Effector CD4-positive, alpha-beta T cell (primary cell): ENCODE results near the gene PEMT.
A peak's percentile ranks its signal among the peaks of the same experiment; 100 is the strongest.
"Not testable (repeated sequence)": the region's sequence is repeated elsewhere in the genome, so short reads cannot be mapped to it uniquely, and the experiment has no call there.

Source experiments
- DNase-seq: peaks from one replicate; pipeline ENCODE4 v3.0.0-alpha.2; 2020
- total RNA-seq: gene quantifications from one replicate; lab custom pipeline; 2026; lab: John Stamatoyannopoulos, UW

Gene PEMT, protein sequence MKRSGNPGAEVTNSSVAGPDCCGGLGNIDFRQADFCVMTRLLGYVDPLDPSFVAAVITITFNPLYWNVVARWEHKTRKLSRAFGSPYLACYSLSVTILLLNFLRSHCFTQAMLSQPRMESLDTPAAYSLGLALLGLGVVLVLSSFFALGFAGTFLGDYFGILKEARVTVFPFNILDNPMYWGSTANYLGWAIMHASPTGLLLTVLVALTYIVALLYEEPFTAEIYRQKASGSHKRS
- 4.7 reads per million, percentile 18 among the genes with 10 or more reads in this experiment for total RNA-seq

DNA sequence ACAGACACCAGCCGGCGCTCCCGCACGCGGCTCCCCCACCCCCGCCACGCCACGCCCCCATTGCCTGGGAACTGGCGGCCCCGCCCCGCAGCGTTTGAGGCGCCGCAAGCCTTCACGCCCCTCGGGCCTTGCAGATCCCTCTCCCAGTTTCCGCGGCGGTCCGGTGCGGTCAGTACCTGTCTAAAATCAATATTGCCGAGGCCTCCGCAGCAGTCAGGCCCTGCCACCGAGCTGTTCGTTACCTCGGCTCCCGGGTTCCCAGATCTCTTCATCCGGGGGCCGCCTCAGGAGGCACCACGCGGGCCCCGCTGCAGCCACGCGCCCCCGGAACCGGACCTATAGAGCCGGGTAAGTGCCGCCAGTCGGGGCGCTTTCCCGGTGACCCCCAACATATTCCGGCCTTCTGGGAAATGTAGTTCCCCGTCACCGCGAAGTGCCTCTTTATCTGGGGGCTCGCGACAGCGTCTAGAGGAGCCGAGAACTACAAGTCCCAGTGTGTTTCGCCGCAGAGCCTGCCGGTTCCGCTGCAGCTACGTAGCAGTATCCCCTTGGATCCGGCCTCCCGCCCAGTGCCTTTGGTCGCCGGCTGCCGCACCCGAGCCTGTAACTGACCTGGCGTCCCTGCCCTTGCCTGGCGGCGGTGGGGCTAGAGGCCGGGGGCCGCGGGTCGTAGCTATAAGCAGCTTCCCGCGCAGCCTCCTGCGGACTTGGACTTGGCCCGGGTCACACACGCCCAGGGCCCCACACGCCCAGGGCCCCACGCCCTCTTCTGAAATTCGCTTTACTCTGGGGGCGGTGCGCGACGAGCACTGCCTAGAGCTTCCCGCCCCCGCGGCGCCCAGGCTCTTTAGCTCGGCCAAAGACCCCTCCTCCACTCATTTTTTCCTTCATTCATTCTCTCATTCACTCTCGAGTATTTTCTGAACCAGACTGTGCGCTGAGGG, at the start of gene PEMT:
TSS of gene PEMT (minus strand) at position 354 of the 944 bp plus-strand sequence. CDS start at position 272, 82 bp downstream.
- peak; percentile 93 for DNase-seq

- DNase-seq: not testable (repeated sequence)
Measured at GRCh38 chr17:17639661-17640270, 48.3 kb upstream of the PEMT start.

GRCh38 chr17:17638467-17638866, 47.0 kb upstream of the PEMT start:
- no peak for DNase-seq

DNA sequence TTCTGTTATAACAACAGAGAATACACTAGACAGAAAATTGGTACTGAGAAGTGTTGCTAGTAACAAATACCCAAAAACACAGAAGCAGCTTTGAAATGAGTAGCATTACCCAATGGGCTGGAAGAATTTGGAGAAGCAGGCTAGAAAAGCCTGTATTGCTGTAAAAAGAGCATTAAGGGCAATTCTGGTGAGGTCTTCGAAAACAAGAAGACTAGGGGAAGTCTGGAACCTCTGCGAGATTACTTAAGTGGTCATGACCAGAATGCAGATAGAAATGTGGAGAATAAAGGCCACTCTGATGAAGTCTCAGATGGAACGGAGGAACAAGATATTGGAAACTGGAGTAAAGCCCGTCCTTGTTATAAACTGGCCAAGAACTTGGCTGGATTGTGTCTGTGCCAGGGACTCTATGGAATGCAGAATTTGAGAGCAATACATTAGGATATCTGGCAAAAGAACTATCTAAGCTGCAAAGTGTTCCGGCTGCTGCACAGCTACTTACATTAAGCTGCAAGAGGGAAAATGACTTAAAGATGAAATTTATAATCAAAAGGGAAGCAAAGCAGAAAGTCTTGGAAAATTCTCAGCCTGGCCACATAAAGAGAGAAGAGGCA, 44.9 kb upstream of the PEMT start:
- no peak for DNase-seq

DNA sequence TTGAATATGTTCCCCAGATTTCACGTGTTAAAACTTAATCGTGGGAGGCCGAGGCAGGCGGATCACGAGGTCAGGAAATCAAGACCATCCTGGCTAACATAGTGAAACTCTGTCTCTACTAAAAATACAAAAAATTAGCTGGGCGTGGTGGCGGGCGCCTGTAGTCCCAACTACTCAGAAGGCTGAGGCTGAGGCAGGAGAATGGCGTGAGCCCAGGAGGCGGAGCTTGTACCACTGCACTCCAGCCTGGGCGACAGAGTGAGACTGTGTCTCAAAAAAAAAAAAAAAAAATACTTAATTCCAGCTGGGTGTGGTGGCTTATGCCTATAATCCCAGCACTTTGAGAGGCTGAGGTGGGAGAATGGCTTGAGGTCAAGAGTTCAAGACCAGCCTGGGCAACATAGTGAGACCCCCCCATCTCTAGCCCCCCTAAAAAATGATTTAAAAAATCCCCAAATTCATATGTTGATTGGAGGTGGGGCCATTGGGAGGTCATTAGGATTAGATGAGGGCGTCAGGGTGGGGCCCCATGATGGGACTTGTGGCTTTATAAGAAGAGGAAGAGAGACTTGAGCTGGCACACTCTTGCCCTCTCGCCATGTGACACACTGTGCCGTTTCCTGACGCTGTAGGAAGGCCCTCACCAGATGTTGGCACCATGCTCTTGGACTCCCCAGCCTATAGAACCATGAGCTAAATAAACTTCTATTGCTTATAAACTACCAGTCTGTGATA, 44.2 kb upstream of the PEMT start:
- DNase-seq: not testable (repeated sequence)

GRCh38 chr17:17635126-17635525, 43.6 kb upstream of the PEMT start:
- no peak for DNase-seq

DNA sequence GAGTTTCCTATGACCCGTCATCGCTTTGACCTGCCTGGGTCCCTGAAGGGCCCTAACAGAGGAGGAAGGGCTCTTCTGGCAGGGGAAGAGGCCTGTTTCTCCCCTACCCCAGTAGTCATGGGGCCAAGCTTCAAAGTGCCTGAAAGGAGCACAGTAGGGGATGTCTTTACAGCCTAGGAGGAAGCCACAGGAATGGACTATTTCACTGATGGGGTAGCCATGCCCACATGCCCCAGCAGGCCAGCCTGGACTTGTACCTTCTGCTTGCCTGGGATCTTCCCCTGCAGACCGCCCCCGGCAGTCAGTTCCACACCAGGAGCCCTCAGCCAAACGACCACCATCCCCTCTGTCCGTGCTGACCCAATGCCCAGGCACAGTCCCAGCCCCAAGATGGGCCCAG, 41.8 kb upstream of the PEMT start:
- DNase-seq: no peak

DNA sequence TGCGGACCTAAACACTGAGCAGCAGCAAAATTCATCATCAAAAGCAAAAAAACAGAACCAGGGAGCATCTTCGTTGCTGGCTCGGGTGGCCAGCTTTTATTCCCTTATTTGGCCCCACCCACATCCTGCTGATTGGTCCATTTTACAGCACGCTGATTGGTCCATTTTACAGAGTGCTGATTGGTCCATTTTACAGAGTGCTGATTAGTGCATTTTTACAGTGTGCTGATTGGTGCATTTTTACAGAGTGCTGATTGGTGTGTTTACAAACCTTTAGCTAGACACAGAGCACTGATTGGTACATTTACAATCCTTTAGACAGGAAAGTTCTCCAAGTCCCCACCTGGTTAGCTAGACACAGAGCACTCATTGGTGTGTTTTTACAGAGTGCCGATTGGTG, 41.2 kb upstream of the PEMT start:
- not testable (repeated sequence) for DNase-seq

GRCh38 chr17:17628388-17629008, 37.0 kb upstream of the PEMT start:
- no peak for DNase-seq

DNA sequence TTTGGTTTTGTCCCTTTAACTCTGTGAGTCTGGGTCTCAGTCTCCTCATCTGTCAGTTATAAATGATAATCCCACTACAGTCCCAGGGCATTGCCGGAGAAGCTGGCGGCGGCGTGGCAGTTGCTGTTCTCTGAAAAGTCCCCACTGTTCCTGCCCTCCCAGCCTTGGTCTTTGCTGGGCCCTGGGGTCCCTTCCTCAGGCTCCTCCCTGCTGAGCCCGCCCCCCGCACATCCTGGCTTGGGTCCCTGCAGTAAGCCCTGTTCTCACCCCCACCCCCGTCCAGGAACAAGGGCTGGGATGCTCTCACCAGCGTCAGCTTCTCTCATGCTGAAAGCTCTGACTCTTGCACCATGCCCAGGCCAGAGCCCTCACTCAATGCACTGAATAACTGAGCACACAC, 35.3 kb upstream of the PEMT start:
- DNase-seq: no peak

DNA sequence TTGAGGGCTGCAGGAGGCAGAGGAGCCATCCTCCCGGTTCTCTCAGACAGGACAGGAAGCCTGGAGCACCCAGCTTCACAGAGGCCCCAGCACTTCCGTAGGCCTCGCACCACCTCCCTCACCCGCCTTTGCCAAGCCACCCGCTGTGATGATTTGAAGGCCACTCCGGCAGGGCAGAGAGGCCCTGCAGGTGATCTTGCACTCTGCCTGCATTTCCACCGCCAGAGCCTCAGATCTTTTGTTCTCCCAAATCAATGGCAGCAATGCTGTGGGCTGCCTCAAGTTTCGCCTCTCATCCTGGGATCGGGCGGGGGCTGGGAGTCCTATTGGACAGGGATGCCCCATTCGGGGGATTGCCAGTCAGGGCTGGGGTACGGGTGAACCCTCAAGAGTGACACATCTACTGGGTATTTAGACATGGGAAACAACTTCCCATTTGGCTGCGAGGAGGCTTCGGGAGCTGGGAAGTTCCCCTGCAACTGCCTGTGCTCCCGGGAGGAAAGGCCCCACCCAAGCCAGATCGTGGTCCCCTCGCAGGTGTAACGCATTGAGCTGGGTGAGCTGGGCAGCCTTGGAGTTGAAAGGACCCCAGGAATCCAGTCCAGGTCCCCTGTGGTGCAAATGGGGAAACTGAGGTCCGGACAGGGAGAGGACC, 34.8 kb upstream of the PEMT start:
- no peak for DNase-seq

DNA sequence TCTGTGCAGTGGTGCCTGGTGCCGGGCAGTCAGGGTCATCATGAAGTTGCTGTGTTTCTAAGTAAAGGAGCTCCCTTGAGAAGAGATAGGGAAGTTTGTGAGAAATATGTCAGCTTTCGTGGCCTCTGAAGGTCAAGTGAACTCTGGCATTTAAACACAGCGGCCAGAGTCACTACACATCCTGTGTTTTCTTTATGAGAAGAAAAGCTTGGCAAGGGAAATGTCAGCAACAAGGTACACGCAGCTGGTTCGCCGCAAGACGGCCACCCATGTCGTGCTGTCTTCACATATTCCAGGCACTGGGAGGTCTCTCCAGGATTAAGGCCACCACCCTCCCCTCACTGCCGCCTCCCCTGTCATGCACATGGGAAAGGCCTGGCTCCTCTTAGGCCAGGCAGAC, 33.2 kb upstream of the PEMT start:
- DNase-seq: no peak

DNA sequence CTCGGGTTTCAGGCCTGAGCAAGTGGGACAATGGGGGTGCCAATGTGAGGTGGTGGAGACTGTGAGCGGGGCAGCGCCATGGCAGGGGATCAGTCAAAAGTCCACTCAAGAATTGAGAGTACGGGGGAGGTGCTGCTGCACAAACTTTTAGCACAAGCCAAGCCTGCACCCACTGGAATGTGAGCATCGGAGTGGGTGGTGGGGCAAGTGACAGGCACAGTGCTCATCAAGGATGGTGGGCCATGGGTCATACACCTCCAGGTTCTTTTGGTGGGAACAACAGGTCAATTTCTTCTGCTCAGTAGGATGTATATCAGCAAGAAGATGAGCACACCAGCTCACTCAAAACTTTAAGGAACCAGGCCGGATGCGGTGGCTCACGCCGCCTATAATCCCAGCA, 32.4 kb upstream of the PEMT start:
- no peak for DNase-seq

DNA sequence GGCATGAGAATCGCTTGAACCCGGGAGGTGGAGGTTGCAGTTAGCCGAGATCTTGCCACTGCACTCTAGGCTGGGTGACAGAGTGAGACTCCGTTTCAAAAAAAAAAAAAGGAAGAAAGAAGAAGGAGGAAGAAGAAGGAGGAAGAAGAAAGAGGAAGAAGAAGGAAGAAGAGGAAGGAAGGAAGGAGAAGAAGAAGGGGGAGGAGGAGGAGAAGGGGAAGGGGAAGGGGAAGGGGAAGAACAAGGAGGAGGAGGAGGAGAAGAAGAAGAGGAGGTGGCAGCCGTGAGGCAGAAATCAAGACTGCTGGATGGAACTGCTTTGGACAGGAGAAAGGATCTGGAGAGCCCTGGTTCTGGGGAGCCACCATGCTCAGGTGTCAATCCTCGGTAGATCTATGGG, 29.7 kb upstream of the PEMT start:
- DNase-seq: no peak

DNA sequence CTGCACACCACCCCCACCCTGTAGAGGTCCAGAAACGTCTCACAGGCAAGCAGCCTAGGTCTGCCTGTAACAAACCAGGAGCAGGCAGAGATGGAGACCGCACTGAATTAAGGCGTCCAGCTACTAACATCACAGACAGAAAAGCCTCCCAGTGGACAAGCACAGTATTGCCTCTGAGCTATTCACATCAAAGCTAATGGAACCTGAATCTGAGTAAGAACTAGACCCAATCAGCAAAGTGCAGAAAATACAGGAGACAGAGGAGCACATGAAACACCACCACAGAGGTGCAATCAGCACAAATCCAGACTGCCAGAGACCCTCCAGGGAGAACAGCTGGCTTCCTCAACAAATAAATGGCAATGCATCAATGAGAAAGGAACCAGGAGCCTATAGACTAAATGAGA, 22.2 kb upstream of the PEMT start:
- DNase-seq: peak; percentile 23

DNA sequence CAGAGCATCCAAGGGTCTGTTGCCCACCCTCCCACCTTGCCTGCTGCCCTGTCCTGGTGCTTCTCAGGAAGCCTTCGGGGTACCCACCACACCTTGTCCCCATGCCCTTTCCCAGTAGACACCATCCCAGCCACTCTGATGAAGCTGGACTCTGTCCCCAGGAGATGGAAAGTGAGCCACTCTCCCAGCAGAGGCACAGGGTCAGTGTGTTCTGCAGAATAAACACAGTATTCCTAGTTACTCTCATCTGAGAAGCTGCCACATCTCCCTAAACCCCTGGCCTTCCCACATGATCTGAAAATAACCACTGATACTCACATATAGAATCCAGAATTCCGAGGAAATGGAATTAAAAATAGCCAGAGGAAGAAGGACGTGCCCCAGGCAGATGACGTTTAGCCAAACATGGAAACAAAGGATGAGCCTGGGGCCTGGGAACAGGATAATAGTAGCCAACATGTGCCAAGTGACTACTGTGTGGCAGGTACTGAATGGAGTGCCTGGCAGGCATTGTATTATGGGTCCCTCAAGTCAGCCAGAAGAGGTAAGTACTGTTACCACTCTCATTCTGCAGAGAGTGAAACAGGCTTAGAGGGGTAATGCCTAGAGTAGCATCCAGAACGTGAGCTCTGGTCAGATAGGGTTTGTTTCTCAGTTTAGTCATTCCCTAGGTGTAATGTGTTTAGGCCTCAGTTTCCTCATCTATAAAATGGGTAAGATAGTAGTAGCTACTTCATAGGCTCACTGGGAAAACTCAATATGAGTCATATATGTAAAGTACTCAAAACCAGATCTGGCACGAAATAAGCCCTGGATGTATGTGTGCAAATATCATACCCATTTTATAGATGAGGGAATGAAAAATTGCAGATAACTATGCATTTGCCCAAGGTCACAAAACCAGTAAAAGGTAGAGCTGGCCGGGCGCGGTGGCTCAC, 20.8 kb upstream of the PEMT start:
- DNase-seq: no peak

DNA sequence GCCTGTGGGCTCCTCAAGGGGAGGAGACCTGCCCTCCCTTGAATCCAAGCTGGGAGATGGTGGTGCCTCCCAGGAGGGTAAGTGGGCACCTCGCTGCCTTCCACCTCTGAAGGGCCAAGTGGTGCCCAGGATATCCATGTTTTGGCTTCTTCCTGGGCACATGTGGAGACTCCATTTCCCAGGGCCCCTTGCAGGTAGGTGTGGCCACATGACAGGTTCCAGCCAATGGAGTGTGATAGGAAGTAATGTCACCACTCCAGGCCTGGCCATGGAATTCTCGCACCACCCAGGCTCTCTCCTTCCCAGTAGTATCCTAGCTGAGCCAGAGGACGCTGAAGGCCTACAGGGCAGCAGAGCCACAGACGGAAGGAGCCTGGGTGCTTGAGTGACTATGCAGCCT, 17.6 kb upstream of the PEMT start:
- no peak for DNase-seq

DNA sequence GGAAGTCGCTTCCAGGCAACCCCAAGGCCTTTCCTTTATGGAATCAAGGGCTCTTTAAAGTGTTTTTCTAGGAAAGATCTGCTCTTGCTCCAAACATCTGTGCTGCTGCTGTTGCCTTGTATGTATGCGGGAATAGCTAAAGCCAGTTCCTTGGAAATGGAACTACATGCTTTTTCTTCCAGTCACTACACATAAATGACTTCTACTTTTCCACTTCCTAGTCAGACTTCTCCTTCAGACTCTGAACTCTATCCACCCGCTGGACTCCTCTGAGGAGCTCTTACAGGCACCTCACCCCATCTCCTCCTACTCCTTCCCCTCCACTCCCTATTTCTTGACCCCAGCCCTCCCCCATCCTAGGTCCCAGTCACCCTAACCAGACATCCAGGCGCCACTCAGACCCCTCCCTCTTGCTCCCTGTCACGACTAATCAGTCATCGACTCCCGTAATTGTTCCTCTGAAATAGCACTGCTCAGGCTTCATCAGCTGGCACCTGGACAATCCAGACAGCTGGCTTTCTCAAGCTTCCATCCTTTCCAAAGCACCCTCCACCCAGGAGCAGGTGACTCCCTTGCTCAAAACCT, 15.0 kb upstream of the PEMT start:
- no peak for DNase-seq

GRCh38 chr17:17605729-17606088, 14.2 kb upstream of the PEMT start:
- DNase-seq: no peak
